CD4-positive, alpha-beta T cell treated with Interleukin-17A for 1 hour (primary cell): ENCODE data around the gene TM2D3.

Experiments used
- DNase-seq: peaks from one replicate; pipeline ENCODE4 v3.0.0-alpha.2; 2020

TM2D3 gene, protein sequence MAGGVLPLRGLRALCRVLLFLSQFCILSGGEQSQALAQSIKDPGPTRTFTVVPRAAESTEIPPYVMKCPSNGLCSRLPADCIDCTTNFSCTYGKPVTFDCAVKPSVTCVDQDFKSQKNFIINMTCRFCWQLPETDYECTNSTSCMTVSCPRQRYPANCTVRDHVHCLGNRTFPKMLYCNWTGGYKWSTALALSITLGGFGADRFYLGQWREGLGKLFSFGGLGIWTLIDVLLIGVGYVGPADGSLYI

DNA sequence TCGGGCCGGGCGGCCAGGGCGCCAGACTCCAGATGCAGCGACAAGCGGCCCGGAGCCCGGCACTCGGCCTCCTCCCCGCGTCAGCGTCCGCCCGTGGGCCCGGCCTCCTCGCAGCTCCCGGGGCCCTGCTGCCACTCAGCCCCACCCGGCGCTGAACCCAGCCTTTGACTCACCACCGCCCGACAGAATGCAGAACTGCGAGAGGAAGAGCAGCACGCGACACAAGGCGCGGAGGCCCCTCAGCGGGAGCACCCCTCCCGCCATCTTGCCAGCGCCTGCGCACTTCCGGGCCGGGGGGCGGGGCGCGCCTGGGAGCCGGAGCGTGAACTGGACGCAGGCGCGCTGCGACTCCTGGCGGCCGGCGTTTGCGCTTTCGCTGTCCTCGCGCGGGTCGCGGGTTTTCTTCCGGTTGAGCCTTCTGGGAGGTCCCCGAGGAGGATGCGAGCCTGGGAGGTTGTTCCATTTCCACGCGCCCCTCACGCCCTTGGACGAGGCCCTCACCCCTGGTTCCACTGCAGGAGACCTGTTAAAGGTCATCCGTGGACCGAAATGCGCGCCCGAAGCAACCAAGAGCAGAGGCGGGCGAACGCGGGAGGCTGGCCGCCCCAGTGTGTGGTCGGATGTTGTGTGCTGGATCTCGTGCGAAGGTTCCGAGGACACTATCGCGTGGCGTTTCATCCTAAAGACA is at the start of gene TM2D3:
TSS of gene TM2D3 (minus strand) at position 284 of the 688 bp plus-strand sequence. CDS start at position 264, 20 bp downstream.
- peak; percentile 94 for DNase-seq

DNA sequence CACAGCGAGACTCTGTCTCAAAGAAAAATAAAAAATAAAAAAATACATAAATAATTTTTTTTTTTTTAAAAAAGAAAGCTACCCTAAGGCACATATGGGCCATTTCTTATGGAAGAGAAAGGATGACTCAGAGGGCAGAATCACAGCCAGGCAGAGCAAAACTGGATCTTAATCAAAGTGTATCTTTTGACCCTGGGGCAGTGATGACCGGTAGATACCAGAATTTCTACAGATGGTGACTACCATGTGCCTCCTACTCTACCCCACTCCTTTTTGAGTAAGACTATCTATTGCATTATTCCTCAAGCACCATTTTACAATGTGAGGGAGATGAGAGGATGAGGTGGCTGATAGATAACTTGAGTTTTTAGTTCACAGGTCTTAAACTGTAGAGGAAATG is 46.1 kb upstream of the TM2D3 start:
- no peak for DNase-seq

- peak; percentile 10 for DNase-seq
Observed at GRCh38 chr15:101697488-101697887, 45.3 kb upstream of the TM2D3 start.

DNA sequence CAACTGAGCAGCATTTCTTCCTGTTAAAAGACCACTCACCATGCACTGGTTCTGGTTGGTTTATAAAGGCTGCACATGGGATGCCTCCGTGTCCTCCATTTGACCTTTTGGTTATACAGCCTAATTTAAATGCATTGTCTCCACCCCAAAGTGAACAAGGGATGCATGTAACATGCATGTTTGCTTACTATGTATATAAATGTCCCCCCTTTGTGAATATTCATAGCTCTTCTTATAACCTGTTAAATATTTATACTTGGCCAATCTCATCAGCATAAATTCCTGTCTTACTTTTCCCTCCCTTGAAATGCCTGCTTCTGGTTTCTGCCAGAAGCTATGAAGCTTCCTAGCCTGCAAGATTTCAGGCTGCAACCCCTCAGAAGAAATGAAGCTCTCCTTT is 44.6 kb upstream of the TM2D3 start:
- no peak for DNase-seq

- no peak for DNase-seq
Observed at GRCh38 chr15:101694261-101694660, 42.1 kb upstream of the TM2D3 start.

- DNase-seq: no peak
Observed at GRCh38 chr15:101692801-101693598, 40.8 kb upstream of the TM2D3 start.

GRCh38 chr15:101689901-101690300 is 37.7 kb upstream of the TM2D3 start:
- DNase-seq: no peak

- DNase-seq: no peak
Observed at GRCh38 chr15:101686718-101687117, 34.5 kb upstream of the TM2D3 start.

DNA sequence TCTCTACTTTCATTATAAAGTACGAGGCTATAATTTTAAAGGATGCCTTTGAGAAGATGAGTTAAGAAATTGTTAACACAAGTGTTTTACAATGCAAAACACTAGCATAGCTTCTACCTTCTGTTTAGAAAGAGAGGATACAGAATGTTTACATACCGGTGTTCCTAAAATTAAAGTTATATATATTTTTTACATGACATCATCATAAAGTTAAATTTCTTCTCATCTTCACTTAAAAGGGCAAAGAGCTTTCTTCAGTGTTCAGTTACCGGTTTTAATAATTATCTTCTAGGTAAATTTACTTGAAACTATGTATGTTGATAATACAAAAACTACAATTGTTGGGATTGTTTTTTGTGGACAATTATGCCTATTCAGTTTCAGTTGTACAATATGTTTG is 32.7 kb upstream of the TM2D3 start:
- no peak for DNase-seq

DNA sequence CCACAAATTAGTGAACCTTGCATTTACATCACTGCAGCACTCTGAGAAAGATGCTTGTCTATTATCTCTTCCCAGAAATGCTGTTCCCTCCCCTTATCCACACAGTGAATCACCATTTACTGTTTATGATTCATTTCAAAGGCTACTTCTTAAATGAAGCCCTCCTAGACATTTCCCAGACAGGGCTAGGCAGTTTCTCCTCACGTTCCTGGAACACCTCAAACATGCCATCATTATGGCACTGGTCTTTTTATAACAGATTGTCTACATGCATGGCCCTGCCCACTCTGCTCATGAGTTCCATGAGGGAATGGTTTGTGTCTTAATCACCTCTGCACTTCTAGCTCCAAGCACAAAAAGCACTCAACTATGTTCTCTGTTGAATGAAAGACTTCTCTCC is 32.2 kb upstream of the TM2D3 start:
- no peak for DNase-seq

DNA sequence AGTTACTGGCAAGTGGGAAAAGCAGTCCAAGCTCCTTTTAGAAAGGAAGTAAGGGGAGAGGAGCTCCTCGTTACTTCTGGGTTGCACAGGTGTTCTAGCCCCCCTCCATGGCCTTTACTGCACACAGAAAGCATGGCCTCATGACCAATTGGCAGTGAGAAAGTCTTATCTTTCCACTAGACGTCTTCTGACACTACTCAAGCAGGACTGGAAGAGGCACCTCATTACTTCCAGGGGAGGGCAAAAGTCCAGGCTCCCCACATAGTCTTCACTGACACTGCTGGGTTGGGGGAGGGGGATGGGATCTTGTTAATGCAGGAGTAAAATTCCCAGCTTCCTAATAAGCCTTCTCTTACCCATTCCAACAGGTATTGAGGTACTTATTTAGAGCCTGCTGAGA is 27.6 kb upstream of the TM2D3 start:
- no peak for DNase-seq

- no peak for DNase-seq
Observed at GRCh38 chr15:101676921-101677329, 24.7 kb upstream of the TM2D3 start.

DNA sequence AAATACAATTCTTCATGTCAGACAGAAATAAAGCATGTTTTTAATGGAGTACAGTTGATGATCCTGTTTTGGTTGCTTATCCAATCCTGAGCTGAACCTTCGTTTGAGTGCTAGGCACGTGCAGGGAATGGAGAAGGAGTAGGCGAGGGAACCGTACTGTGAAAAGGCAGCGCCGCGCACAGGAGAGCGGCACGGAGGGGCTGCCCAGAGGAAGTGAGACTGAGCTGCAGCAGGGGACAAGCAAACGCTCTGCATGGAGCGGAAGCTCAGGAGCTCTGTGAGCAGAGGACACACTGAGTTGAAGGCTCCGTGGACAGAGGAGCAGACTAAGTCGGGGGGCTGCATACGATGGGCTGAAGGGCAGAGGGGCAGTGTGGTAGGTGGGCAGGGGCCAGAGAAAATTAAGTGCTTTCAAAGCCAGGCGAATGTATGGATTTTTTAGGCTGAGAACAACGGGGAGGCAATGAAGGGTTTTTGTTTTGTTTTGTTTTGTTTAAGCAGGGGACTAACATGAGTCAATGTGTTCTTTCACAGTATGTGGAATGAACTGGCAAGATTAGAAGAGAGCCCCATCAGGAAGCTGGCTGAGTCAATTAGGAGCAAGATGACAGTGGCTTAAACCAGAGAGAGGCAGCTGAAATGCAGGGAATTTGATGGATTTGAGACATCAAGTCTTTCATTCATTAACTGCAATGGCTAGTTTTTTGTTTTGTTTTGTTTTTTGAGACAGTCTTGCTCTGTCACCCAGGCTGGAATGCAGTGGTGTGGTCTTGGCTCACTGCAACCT is 23.8 kb upstream of the TM2D3 start:
- DNase-seq: no peak

- no peak for DNase-seq
Observed at GRCh38 chr15:101675015-101675414, 22.8 kb upstream of the TM2D3 start.

- no peak for DNase-seq
Observed at GRCh38 chr15:101672298-101672697, 20.1 kb upstream of the TM2D3 start.

DNA sequence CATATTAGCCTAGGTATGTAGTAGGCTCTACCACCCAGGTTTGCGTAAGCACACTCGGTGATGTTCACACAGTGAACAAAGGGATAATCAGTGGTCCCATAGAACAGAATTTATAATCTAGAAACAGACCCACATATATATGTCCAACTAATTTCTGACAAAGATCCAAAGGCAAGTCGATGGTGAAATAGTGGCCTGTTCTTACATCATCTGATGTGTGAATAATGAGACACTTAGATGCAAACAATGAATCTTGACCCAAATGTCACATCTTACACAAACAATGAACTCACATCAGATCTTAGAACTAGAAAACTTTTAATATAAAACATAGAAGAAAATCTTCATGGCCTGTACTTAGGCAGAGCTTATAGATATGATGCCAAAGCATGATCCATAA is 17.6 kb upstream of the TM2D3 start:
- DNase-seq: no peak

GRCh38 chr15:101667881-101668280 is 15.7 kb upstream of the TM2D3 start:
- no peak for DNase-seq

- DNase-seq: no peak
Observed at GRCh38 chr15:101664303-101664913, 12.2 kb upstream of the TM2D3 start.

DNA sequence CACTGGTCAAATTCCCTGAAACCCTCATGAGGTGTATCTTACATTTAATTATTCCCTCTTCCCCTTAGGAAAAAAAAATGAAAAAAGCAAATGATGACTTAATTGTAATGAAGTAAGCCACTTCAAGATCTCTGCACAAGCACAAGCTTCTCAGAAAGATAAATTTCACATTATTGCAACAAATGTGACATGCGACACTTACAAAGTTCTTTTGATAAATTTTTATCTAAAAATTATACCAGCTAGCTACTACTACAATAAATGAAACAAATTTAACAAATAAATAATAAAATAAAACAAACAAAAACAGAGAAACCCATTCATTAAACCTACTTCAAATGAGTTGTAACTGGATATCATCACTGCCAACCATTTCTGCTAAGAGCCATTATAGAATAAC is 10.0 kb upstream of the TM2D3 start:
- no peak for DNase-seq

GRCh38 chr15:101660005-101660404 is 7.8 kb upstream of the TM2D3 start:
- no peak for DNase-seq

DNA sequence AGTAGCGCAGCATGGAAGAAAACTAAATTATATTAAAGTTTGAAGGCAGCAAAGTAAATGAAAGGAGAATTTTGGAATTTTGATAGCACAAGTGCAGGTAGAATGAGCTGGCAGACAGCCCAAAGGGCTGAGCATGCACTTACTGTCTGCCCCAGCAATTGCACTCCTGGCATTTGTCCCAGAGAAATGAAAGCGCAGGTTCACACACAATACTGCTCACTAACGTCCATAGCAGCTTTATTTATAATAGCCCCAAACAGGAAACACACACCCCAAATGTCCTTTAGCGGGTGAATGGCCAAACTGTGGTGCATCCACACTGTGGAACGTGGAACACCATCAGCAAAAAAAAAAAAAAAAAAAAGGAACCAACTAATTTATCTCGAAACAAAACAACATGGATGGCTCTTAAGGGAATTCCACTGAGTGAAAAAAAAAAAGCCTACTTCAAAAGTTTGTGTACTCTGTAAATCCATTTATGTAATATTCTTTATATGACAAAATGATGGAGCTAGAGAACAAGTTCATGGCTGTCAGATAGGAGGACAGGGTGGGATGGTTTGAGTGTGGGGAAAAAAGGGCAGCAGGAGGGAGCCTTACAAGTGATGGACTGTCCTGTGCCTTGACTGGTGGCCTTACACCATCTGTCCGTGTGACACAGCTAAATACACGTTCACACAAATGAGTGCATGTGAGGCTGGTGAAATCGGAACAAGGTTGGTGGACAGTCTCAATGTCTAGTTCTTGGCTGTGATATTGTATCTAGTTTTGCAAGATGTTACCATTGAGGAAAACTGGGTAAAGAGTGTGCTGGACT is 6.0 kb upstream of the TM2D3 start:
- DNase-seq: no peak

GRCh38 chr15:101657171-101657570 is 5.0 kb upstream of the TM2D3 start:
- no peak for DNase-seq
